Upper lobe of right lung (tissue), 1 donor: ENCODE results near the gene BTF3. TPM values are rescaled to one million over a fixed set of nuclear protein-coding genes. Genes with fewer than 3 reads are reported as not detected.
"Not testable (repeated sequence)": the region's sequence is repeated elsewhere in the genome, so short reads cannot be mapped to it uniquely, and the experiment has no call there.

Experiments
- ATAC-seq: fragments of 200-7000 bp; cut with Tn5 transposase; one replicate; pipeline ENCODE4 v1.9.1; 2020; ENCODE audit warnings: mild to moderate bottlenecking, moderate library complexity
- DNase-seq: peaks from one replicate; pipeline ENCODE4 v3.0.0-alpha.2; 2020
- H3K27ac ChIP-seq: fragments of 200-600 bp; one replicate; pipeline ENCODE4 v1.8.0; 2022
- H3K27me3 ChIP-seq: fragments of 200-600 bp; one replicate; pipeline ENCODE4 v1.8.0; 2022; ENCODE audit warnings: mild to moderate bottlenecking
- H3K36me3 ChIP-seq: fragments of 200-600 bp; one replicate; pipeline ENCODE4 v1.8.0; 2022
- H3K4me1 ChIP-seq: fragments of 200-600 bp; one replicate; pipeline ENCODE4 v1.8.0; 2022
- H3K4me3 ChIP-seq: fragments of 200-600 bp; one replicate; pipeline ENCODE4 v1.8.0; 2022; ENCODE audit warnings: mild to moderate bottlenecking
- H3K9me3 ChIP-seq: fragments of 200-600 bp; one replicate; pipeline ENCODE4 v1.8.0; 2022
- CTCF ChIP-seq: fragments of 200-600 bp; IDR thresholded peaks from one replicate; pipeline ENCODE4 v1.8.0; 2022; ENCODE audit warnings: antibody characterized with exemption
- intact Hi-C: fragments of 100-400 bp; cut with DNase I; formaldehyde crosslinking; loops from one replicate; pipeline ENCODE4 v1.11.0; 2022
- total RNA-seq: library from RNA; stranded (reverse); fragmentation: NEBNext Ultra II Directional; extraction: Animal tissue kit (Norgen Biotek cat#: 25700); gene quantifications from one replicate; pipeline ENCODE4 v1.2.1, GENCODE V29; 2021
- donor health status: DM: no; HTN: yes; CAD: no; lungs with severe emphysema.

Gene BTF3
- total RNA-seq, 1 donor from 2014 or later = 394 TPM

- Histone ChIP-seq H3K27me3 (peaks cover 82% of the 10 kb centered on the region), H3K9me3 (no peaks in the 10 kb centered on the region), H3K27ac (no peak overlapping the region), H3K4me1 (peaks cover 17% of the 10 kb centered on the region), H3K36me3 (no peaks in the 10 kb centered on the region), H3K4me3 (peak overlapping the region; percentile 14)
- intact Hi-C loops = loop anchor here (10.0 kb wide), 1 partner anchor 237 kb away; no protein-coding TSS in a partner anchor
- TF ChIP-seq CTCF = peak; percentile 81
- DNase-seq (peak; percentile 83), ATAC-seq (peak; percentile 84)
Observed at GRCh38 chr5:73451224-73452130, 46.8 kb upstream of the BTF3 start.

GRCh38 chr5:73452215-73452614 is 46.0 kb upstream of the BTF3 start:
- Histone ChIP-seq H3K27me3 (peaks cover 86% of the 10 kb centered on the region), H3K36me3 (no peaks in the 10 kb centered on the region), H3K27ac (no peak overlapping the region), H3K4me3 (no peak overlapping the region), H3K4me1 (peaks cover 17% of the 10 kb centered on the region), H3K9me3 (no peaks in the 10 kb centered on the region)
- ATAC-seq (no peak), DNase-seq (no peak)
- TF ChIP-seq CTCF = no peak
- intact Hi-C loops = loop anchor here (10.0 kb wide), 1 partner anchor 237 kb away; no protein-coding TSS in a partner anchor

- intact Hi-C loops = loop anchor here (10.0 kb wide), 1 partner anchor 240 kb away; no protein-coding TSS in a partner anchor
- ATAC-seq (peak; percentile 85), DNase-seq (no peak)
- Histone ChIP-seq H3K36me3 (no peaks in the 10 kb centered on the region), H3K9me3 (no peaks in the 10 kb centered on the region), H3K4me3 (no peak overlapping the region), H3K27ac (no peak overlapping the region), H3K27me3 (peaks cover 88% of the 10 kb centered on the region), H3K4me1 (peaks cover 9% of the 10 kb centered on the region)
- TF ChIP-seq CTCF = peak; percentile 79
Observed at GRCh38 chr5:73454379-73455036, 43.7 kb upstream of the BTF3 start.

- not testable (repeated sequence) for H3K9me3 ChIP-seq, DNase-seq, ATAC-seq, H3K4me1 ChIP-seq, H3K36me3 ChIP-seq, H3K4me3 ChIP-seq, H3K27ac ChIP-seq
- intact Hi-C loops = loop anchor here (10.0 kb wide), 1 partner anchor 242 kb away; no protein-coding TSS in a partner anchor
- H3K27me3 ChIP-seq = peaks cover 78% of the 10 kb centered on the region
Observed at GRCh38 chr5:73456462-73456861, 41.8 kb upstream of the BTF3 start.

- intact Hi-C loops = loop anchor here (10.0 kb wide), 1 partner anchor 245 kb away; no protein-coding TSS in a partner anchor
- no peak for TF ChIP-seq CTCF
- Histone ChIP-seq H3K27me3 (peaks cover 50% of the 10 kb centered on the region), H3K9me3 (no peaks in the 10 kb centered on the region), H3K36me3 (no peaks in the 10 kb centered on the region), H3K27ac (no peak overlapping the region), H3K4me3 (no peak overlapping the region), H3K4me1 (no peaks in the 10 kb centered on the region)
- no peak for DNase-seq
- no peak for ATAC-seq
Observed at GRCh38 chr5:73459366-73459765, 38.9 kb upstream of the BTF3 start.

GRCh38 chr5:73460133-73460532 is 38.1 kb upstream of the BTF3 start:
- Histone ChIP-seq H3K9me3 (no peaks in the 10 kb centered on the region), H3K27ac (no peak overlapping the region), H3K4me3 (no peak overlapping the region), H3K4me1 (no peaks in the 10 kb centered on the region), H3K27me3 (peaks cover 44% of the 10 kb centered on the region), H3K36me3 (no peaks in the 10 kb centered on the region)
- ATAC-seq = no peak
- intact Hi-C loops = no loop called here
- DNase-seq = no peak
- no peak for TF ChIP-seq CTCF
